RCC 7860 (cell line): ENCODE measurements around the gene ALDH1A2.
"Not testable (repeated sequence)": the region's sequence is repeated elsewhere in the genome, so short reads cannot be mapped to it uniquely, and the experiment has no call there.

Experiments
- DNase-seq: peaks from one replicate; pipeline ENCODE4 v3.0.0-alpha.2; 2015; ENCODE audit warnings: low spot score
- FAIRE-seq: peaks from 2 replicates; lab custom pipeline; 2012; peaks lifted over from hg19 to GRCh38; lab: Jason Lieb, UNC

Gene ALDH1A2

GRCh38 chr15:58069008-58069407, 3.5 kb upstream of the ALDH1A2 start:
- no peak for DNase-seq
- no peak for FAIRE-seq

- FAIRE-seq: no peak
- DNase-seq: no peak
These were observed 744 bp upstream of the ALDH1A2 start for GRCh38 chr15:58066042-58066867.

GRCh38 chr15:58064980-58065444, 499 bp downstream of the ALDH1A2 start:
- DNase-seq: no peak
- no peak for FAIRE-seq

DNA sequence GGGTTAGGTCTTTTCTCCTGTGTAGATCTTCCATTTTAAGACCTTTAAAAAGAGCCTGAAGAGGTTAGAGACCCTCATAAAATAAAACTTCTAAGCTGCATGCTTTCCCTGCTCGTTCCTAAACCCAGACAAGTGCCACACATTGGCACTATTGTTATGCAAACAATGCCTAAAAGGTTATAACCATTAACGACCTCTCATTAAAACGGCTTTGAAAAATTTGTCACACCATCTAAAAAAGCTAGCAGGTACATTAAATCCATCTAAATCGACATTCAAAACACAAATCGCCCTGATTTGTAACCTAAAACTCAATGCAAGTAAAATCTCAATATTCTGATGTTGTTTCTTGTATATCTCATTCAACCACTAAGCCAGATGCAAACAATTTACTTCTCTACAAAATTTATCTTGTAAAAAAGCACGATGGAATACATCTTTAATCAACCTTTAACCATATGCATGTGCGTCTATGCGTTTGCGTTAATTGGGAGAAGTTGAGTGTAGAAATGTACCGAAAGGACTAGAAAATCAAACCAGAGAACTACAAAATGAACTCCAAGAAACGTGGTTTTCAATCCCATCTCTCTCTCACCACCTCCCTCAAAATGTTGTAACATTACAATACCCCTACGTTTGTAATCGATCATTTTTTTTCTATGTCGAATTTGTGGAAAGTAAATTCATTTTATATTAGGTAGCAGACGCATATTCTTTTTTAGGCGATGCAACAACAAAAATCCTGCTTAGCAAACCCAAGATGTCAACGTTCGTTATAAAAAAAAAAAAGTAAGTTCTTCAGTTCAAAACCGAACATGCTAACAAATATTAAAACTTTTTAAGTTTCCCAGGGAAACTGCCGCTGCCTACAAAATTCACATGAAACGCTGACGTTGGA, 1.2 kb downstream of the ALDH1A2 start:
- DNase-seq (no peak), FAIRE-seq (no peak)

DNA sequence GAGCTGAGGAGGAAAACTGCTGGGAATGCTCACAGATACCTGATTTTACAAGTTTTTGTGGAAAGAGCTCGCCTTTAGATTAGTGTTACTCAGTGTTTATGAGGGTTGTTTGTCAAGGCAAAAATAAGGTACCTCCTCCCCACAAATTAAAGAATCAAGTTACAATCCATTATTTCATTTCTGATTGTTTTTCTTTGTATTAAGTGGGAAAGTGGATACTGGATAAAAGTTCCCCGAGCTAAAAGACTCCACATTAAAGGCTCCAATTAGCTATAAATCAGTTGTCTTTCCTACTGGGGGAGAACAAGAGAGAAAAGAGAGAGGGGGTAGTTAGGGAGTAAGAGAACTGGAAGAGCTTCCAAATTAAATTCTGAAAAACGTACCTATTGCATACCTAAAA, 1.9 kb downstream of the ALDH1A2 start:
- no peak for DNase-seq
- no peak for FAIRE-seq

GRCh38 chr15:58062983-58063382, 2.5 kb downstream of the ALDH1A2 start:
- no peak for FAIRE-seq
- no peak for DNase-seq

DNA sequence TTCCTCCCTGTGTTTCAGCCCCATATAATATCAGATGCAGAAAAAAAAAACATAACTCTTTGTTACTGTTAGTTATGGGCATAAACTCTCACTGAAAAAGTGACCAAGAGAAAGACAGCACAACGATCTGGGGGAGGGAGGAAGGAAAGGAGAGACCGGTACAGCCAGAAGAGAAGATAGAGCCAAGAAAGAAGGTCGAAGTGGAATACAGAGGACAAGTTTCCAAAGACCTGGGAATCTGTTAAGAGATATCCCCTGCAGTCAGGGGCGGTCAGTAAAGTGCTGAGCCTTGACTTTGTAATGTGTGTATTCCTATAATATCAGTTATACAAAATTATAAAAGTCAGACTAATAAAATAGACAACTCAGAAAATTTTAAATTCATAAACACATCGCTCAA, 3.3 kb downstream of the ALDH1A2 start:
- no peak for FAIRE-seq

GRCh38 chr15:58060575-58060974, 4.9 kb downstream of the ALDH1A2 start:
- FAIRE-seq: no peak
- no peak for DNase-seq

More for the DNA sequence above, 3.3 kb downstream of the ALDH1A2 start:
- no peak for DNase-seq

DNA sequence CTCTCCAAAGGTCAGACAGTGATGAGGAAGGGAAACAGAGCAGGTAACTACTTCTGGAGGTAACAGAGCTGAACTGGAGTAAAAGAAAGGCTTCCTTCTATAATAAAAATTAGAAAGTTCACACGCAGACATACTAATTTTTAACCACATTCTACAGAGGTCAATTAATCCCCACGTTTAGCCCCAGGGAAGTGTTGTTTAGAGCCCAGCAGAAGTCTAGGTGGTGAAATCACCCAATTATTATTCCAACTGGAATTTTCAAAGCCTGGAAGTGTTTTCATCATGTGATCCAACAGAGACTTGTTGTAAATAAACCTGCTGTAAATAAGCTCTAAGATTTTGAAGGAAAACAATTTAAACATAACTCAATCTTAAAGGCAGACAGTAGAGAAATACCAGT, 6.8 kb downstream of the ALDH1A2 start:
- no peak for FAIRE-seq
- DNase-seq: no peak

DNA sequence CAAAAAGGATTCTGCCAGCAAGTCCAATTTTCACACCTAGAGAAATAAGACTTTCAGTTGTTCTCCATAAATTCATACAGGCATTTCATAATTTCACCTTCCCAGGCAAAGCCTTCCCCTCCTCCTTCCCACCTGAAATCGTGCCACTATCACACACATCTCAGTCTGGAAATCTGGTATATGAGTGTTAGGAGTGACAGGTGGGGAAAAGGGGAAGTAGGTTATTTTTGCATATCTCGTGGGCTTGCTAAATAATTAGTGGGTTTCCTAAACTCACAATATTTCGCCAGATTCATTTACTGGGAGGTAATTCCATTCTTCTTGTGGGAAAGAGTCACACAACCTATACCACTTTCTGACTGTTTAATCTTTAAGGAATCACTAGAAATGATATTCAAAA, 7.4 kb downstream of the ALDH1A2 start:
- DNase-seq (no peak), FAIRE-seq (no peak)

GRCh38 chr15:58057559-58057958, 8.0 kb downstream of the ALDH1A2 start:
- FAIRE-seq (no peak), DNase-seq (no peak)

GRCh38 chr15:58056015-58056414, 9.5 kb downstream of the ALDH1A2 start:
- FAIRE-seq: no peak
- DNase-seq: no peak

- FAIRE-seq (no peak), DNase-seq (no peak)
These were observed 12.0 kb downstream of the ALDH1A2 start for GRCh38 chr15:58053315-58054153.

GRCh38 chr15:58052334-58052733, 13.2 kb downstream of the ALDH1A2 start:
- DNase-seq: no peak
- no peak for FAIRE-seq

- DNase-seq (no peak), FAIRE-seq (no peak)
These were observed 15.8 kb downstream of the ALDH1A2 start for GRCh38 chr15:58049520-58050227.

- FAIRE-seq (no peak), DNase-seq (no peak)
These were observed 17.2 kb downstream of the ALDH1A2 start for GRCh38 chr15:58048261-58048660.

- FAIRE-seq (no peak), DNase-seq (no peak)
These were observed 18.4 kb downstream of the ALDH1A2 start for GRCh38 chr15:58047149-58047548.

- FAIRE-seq: no peak
- DNase-seq: no peak
These were observed 19.0 kb downstream of the ALDH1A2 start for GRCh38 chr15:58046467-58046866.

DNA sequence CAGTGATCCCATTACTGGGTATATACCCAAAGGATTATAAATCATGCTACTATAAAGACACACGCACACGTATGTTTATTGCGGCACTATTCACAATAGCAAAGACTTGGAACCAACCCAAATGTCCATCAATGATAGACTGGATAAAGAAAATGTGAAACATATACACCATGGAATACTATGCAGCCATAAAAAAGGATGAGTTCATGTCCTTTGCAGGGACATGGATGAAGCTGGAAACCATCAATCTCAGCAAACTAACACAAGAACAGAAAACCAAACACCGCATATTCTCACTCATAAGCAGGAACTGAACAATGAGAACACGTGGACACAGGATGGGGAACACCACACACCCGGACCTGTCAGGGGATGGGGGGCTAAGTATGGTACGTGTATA, 20.1 kb downstream of the ALDH1A2 start:
- not testable (repeated sequence) for FAIRE-seq, DNase-seq

DNA sequence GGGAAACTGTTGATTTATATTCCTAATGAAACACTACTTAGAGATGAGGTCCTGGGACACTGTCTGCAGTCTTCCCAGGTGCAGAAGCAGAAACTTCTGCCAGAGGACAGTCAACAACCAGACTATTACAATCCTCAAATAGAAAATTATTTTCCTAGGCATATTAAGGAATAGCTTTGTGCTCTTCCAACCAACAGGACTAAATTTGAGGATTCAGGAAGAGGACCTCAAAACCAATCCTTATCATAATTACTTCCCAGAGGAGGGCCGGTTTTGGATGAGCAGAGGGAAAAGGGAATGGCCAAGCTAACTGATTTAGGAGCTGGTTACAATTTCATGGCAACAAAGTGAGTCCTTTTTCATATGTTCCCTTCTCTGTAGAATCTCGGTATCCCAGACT, 21.0 kb downstream of the ALDH1A2 start:
- DNase-seq (no peak), FAIRE-seq (no peak)
